ENCODE data around the gene CHAC1.

Gene CHAC1

DNA sequence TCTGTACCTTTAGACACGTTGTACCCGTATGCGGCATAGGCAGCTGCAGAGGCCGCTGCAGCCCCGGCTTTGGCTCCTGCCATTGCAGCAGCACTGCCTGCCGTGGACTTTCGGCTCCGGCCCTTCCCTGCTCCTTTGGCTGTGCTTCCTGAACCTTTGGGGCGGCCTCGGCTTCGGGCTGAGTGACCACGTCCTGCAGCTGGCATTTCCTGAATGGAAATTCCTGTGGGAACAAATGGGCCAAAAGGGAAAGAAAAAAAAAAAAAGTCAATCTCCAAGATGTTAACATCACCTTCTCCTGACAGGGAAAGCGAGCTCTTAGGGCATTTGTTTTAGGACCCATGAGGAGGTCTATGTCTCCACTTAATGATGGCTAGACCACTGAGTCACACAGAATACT, 29.6 kb downstream of the CHAC1 start:
- no peak overlapping the region for H3K4me3 ChIP-seq (ENCODE audit: low read depth, low read length)

DNA sequence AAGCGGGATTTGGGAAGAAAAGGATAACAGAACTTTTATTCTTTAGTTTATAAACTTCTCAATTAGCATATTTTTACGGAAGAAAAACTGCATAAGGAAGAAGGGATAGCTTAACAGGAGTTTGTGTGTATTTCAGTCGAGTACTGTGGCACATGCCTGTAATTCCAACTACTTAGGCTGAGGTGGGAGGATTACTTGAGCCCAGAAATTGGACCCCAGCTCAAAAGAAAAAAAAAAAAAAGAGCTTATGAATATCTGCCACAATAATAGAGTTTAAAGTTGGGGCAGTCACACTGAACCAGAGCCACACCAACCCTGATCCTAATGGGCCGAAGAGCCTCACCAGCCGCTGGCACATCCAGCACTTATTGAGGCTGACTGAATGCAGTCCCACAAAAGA, 31.1 kb downstream of the CHAC1 start:
- no peak overlapping the region for H3K4me3 ChIP-seq (ENCODE audit: low read depth, low read length)

DNA sequence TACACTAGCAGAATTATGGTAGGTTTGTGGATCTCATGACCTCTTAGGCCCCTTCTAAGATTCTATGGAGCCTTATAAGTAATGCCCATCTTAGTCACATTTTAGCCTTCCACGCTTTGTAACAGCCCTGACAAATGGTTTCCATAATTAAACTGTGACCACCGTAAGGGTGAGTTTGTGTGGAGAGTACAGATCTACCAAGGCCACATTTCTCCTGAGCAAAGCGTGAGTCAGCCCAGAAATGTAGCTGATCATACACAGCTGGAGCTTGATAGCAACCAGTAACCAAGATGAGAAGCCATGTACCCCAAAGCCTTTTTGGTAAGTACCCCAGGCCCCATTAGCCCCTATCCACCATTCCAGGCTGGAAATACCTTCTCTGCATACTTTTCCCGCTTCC, 31.7 kb downstream of the CHAC1 start:
- no peak overlapping the region for H3K4me3 ChIP-seq (ENCODE audit: low read depth, low read length)

DNA sequence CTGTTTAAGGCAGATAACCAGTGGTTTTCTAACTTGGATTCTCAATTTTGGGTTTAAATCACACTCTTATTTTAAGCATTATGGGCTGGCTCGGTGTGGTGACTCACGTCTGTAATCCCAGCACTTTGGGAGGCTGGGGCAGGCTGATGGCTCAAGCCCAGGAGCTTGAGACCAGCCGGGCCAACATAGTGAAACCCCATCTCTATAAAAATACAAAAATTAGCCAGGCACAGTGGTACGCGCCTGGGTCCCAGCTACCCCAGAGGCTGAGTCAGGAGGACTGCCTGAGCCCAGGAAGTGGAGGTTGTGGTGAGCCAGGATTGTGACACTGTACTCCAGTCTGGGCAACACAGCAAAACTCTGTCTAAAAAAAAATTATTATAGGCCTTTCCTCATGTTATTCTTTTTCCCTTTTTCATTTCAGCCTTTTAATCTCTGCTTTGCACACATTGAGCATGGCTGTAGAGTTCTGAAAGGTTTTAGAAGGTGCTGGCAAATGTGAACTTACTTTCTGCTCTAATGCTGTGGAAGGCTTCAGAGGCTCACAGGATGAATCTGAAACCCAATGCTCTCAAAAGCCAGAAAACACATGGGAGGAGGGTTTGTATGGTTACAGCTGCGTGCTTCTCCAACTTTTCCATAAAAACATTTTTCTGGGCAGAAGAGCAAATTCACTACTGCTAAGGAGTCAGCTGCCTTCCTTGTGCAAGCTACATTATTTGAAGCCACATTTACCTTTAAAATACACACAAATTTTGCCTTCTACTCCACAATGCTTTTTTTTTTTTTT, 32.5 kb downstream of the CHAC1 start:
- no peak overlapping the region for H3K4me3 ChIP-seq (ENCODE audit: low read depth, low read length)

DNA sequence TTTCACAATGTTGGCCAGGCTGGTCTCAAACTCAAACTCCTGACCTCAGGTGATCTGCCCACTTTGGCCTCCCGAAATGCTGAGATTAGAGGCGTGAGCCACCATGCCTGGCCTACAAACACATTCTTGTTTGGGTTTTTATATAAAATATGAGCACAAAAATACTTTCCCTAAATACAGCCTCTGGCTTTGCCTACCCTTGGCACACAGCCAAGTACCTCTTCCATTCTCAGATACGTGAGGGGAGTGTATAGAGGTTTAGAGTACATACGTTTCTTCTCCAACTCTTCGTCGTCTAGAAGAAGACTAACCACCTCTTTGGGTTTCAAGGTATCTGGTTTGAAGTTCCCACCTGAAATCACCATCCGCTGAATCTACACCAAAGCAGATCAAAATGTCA, 33.5 kb downstream of the CHAC1 start:
- H3K4me3 ChIP-seq (ENCODE audit: low read depth, low read length): no peak overlapping the region

DNA sequence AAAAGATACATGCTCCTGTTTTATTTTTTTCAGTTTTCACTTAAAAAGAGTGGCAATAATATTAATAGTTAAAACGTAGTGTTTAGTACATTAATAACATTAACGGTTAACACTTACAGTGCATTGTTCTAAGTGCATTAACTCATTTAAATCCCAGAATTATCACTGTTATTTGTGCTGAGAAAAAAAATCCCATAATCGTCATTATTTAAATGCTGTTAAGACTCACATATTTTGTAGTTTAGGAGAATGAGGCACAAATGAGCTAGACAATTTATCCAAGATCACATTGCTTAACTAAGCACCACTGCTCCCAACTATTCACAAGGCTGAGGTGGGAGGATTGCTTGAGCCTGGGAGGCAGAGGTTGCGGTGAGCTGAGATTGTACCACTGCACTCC, 34.9 kb downstream of the CHAC1 start:
- H3K4me3 ChIP-seq (ENCODE audit: low read depth, low read length): no peak overlapping the region

DNA sequence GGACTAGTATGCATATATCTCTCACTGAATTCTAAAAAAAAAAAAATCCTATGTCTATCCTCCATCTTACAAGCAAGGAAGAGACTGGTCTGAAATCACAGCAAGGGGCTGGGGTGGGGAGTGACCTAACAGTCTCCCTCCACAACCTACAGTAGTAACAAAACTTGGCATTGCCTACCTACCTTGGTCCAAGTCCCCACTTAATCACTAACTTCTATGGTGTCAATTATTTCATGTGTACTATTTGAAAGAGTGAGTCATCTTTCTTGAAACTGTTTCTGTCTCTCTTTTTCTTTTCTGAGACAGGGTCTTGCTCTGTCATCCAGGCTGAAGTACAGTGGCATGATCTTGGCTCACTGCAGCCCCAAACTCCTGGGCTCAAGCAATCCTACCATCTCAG, 36.8 kb downstream of the CHAC1 start:
- no peak overlapping the region for H3K4me3 ChIP-seq (ENCODE audit: low read depth, low read length)

DNA sequence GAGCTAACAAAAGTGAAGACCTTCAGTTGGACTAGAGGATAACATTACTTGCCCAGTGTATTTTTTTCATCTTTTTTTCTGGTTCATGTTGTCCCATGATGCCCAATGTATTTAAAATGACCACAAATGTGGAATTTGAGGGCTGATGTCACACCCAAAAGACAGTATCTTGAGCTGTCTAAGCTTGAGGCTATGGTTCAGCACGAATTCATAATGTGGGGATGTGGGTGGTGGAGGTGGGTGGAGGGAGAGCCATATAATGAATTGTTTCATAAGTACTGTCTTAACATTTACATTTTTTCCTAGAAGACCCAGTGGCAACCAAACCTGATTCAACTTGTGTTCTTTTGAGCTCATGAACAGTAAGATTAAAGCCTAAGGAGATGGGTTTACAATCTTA, 37.5 kb downstream of the CHAC1 start:
- no peak overlapping the region for H3K4me3 ChIP-seq (ENCODE audit: low read depth, low read length)

DNA sequence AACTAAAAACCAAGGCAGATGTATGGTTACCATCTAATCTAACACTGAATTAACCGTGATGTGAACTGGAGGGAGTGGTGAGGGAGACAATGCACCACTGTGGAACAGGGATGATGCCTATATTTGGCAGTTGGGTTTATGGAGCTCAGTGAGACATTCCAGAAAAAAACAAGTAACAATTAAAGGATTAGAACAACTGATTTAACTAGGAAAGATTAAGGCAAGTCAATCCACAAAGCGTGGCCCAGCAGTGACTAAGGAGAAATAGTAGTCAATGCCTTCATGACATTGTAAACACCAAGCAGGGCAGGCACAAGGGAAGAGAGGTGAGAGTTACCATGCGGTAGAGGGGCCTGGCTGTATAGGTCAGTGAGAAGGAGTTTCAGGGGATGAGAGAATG, 38.1 kb downstream of the CHAC1 start:
- H3K4me3 ChIP-seq (ENCODE audit: low read depth, low read length): no peak overlapping the region

DNA sequence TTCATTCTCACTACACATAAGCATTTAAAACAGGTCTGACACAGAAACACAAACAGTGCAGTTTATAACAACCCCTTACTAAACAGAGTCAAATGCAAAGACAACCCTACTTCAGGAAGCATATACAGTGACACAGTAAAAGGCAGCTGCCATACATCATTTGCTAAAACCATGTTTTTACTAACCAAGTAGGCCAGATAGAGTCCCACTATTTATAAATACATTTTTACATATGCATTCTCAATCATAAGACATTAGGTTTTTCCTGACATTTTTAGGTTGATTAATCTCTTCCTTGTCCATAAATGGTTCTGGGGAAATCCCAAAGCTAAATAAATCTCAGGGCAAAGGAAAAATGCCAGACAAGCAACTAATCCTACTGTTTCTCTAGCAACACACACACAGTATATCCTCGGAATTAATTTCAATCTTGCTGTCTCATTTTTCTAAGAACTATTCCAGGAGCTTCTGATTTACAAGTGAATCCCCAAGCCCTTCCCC, 39.0 kb downstream of the CHAC1 start:
- no peak overlapping the region for H3K4me3 ChIP-seq (ENCODE audit: low read depth, low read length)

DNA sequence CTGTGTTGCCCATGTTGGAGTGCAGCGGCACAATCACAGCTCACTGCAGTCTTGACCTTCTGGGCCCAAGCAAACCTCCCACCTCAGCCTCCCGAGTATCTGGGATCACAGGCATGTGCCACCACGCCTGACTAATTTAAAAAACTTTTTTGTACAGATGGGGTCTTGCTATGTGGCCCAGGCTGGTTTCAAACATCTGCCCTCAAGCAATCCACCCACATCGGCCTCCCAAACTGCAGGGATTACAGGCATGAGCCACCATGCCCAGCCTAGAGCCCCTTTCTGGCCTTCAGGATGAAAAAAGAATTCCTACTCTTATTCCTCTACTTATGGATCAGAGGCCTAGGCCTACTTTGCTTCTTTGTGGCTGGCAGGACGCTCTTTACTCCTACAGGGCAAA, 39.6 kb downstream of the CHAC1 start:
- H3K4me3 ChIP-seq (ENCODE audit: low read depth, low read length): no peak overlapping the region

DNA sequence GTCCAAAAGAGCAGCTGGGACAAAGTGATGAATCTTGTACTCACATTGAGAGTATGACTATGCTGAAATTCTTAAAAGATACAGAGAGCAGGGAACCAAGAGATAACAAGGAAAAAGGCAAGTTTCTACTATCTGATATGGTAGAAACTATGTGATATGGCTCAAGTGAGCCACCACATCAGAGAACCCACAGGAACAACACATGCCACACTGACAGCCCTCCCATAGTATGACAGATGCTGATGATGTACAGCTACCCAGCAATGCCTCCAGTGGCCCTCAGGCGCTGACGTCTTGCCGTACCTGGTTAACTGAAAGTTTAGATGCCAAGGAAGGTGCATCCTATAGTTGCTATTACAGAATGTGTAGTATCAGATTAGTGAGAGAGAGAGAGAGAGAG, 42.4 kb downstream of the CHAC1 start:
- no peak overlapping the region for H3K4me3 ChIP-seq (ENCODE audit: low read depth, low read length)

DNA sequence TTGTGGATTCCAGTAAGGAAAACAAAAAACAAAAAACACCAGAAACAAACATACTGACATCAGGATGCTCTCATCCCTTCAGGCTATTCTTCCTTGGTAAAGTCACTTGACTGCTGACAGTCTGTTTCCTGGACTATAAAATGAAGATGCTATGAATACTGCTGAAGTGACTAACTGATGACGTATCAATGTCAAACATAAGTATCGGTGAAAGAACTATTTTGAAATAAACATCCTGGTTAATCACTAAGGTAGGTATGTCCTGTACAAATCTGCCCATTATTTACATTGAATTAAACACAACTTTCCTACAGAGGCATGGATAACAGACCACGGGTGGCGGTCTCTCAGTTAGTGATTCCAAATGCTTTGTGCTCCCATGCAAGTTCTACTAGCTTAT, 45.9 kb downstream of the CHAC1 start:
- no peak overlapping the region for H3K4me3 ChIP-seq (ENCODE audit: low read depth, low read length)

DNA sequence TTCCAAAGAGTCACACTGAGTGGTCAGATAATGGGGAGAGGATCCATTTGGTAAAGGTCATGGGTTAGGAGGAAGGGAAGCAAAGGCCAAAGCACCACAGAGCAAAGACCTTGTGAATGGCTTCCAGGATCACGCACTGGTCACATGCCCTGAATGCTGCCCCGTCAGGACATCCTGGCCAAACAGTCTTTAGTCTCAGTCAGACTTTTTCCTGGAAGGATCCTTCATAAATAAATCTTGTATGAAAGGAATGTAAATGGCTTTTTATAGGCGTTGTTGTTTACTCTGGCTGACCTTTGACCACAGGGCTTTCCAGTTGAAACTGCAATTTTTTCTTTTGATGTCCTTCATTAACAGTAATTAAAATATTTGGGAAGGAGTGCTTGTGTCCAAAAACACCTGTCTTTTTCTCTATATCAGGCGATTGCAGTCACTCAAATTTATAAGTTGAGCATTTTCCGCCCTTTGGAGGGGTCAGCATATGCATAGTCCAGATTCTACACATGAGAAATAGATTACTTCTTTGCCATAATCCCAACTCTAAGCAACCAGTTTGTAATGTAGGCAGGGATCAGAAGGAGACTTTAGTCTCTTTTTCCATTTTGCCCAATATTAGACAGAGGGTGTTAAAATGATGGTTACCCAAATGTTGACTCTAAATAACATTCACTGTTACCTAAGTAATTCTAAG, 48.4 kb downstream of the CHAC1 start:
- H3K4me3 ChIP-seq (ENCODE audit: low read depth, low read length): no peak overlapping the region

DNA sequence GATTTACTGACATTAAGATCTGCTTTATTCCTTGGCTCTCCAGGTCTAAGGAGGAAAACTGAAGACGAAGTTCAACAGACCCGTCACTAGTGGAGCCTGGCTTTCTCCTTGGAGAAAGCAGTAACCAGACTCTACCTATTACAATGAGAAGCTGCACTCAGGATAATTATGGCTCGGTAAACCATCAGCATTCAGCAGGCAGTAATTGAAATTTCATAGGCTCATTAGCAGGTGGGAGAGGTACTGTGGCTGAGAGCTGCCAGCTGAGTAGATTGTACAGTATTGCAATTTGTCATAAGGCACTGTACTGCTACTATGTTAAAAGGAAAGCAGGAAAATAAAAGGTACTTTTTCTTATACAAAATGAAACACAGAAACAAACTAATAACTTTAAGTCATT, 51.2 kb downstream of the CHAC1 start:
- no peak overlapping the region for H3K4me3 ChIP-seq (ENCODE audit: low read depth, low read length)
